HG03066 (cell line): ENCODE data around the gene FBXO11.
A peak's percentile ranks its signal among the peaks of the same experiment; 100 is the strongest.
"Not testable (repeated sequence)": the region's sequence is repeated elsewhere in the genome, so short reads cannot be mapped to it uniquely, and the experiment has no call there.

Experiments used
- ATAC-seq: cut with Tn5 transposase; IDR thresholded peaks from one replicate; pipeline ENCODE4 v1.9.1; 2021; ENCODE audit warnings: low read depth; ENCODE audit not compliant: unreplicated experiment

Gene FBXO11

GRCh38 chr2:47862949-47863348, 43.3 kb downstream of the FBXO11 start:
- ATAC-seq = no peak

GRCh38 chr2:47853067-47853777, 53.1 kb downstream of the FBXO11 start:
- ATAC-seq = not testable (repeated sequence)

- no peak for ATAC-seq
Observed at GRCh38 chr2:47850198-47850597, 56.1 kb downstream of the FBXO11 start.

GRCh38 chr2:47849368-47849767, 56.9 kb downstream of the FBXO11 start:
- ATAC-seq = no peak

GRCh38 chr2:47844162-47844561, 62.1 kb downstream of the FBXO11 start:
- no peak for ATAC-seq

- no peak for ATAC-seq
Observed at GRCh38 chr2:47843407-47843806, 62.9 kb downstream of the FBXO11 start.

- no peak for ATAC-seq
Observed at GRCh38 chr2:47842846-47843245, 63.5 kb downstream of the FBXO11 start.

- no peak for ATAC-seq
Observed at GRCh38 chr2:47838686-47839085, 67.6 kb downstream of the FBXO11 start.

- ATAC-seq = no peak
Observed at GRCh38 chr2:47838249-47838648, 68.0 kb downstream of the FBXO11 start.

GRCh38 chr2:47833516-47833968, 72.8 kb downstream of the FBXO11 start:
- peak; percentile 80 for ATAC-seq

- ATAC-seq = no peak
Observed at GRCh38 chr2:47822518-47822917, 83.8 kb downstream of the FBXO11 start.

- no peak for ATAC-seq
Observed at GRCh38 chr2:47819834-47820233, 86.5 kb downstream of the FBXO11 start.

GRCh38 chr2:47818777-47819176, 87.5 kb downstream of the FBXO11 start:
- no peak for ATAC-seq

GRCh38 chr2:47815764-47816163, 90.5 kb downstream of the FBXO11 start:
- no peak for ATAC-seq

- no peak for ATAC-seq
Observed at GRCh38 chr2:47811668-47812067, 94.6 kb downstream of the FBXO11 start.

- no peak for ATAC-seq
Observed at GRCh38 chr2:47810850-47811249, 95.4 kb downstream of the FBXO11 start.

GRCh38 chr2:47809903-47810302, 96.4 kb downstream of the FBXO11 start:
- ATAC-seq = no peak

- ATAC-seq = no peak
Observed at GRCh38 chr2:47808614-47809013, 97.7 kb downstream of the FBXO11 start.

GRCh38 chr2:47805850-47806249, 100.4 kb downstream of the FBXO11 start:
- no peak for ATAC-seq

GRCh38 chr2:47803770-47804169, 102.5 kb downstream of the FBXO11 start:
- ATAC-seq = no peak

- no peak for ATAC-seq
Observed at GRCh38 chr2:47803363-47803762, 102.9 kb downstream of the FBXO11 start.

GRCh38 chr2:47801118-47801517, 105.2 kb downstream of the FBXO11 start:
- ATAC-seq = no peak
